Measurements from ENCODE around the gene TIE1. TPM values are rescaled to one million over a fixed set of nuclear protein-coding genes. Genes with fewer than 3 reads are reported as not detected.

TIE1 gene
- total and polyA plus RNA-seq, 2 of the 13 experiments (the other 11 are each of a cell fraction or from before 2014, with no cell fraction given): 0.58 to 0.84 TPM

DNA sequence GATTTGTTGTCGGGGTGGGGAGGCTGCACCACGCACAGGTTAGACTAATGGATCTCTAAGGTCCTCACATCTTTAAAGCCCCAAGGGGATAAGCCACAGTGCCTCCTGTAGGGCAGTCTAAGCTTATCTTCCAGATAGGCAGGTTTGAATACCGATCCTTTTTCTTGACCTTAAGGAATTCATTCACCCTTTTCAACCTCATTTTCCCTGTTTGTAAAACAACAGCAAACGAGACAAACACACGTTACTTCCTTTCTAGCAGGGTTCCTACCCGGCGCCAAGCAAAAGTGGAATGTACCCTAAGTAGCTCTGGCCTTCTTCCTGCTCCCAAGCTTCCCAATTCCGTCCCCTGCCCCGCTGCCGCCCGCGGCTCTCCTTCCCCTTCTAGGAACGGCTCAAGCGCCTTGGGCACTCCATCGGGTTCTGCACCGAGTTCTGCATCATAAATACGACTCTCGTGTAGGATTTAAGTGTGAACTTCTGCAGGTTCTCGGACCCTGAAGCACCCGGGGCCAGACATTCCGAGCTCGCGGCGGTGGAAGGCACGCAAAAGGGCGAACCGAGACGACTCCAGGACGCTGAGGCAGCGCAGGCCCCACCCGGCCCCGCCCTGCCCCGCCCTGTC lies 57.5 kb downstream of the TIE1 start (continued):
- TF ChIP-seq HDAC1 (CRISPR knock-in tag; IDR thresholded peaks at IDR 0.05): no peak
- no peak for TF ChIP-seq FOSL2 (CRISPR knock-in tag; IDR thresholded peaks at IDR 0.05)
- peak; percentile 70 for TF ChIP-seq PHF8 (CRISPR knock-in tag; IDR thresholded peaks at IDR 0.05)
- 0 out of 2 replicates have a peak, but pooled peaks have one; percentile 15 for TF ChIP-seq ETS1 (CRISPR knock-in tag; IDR thresholded peaks at IDR 0.05)
- no peak for TF ChIP-seq MTF2 (CRISPR knock-in tag; IDR thresholded peaks at IDR 0.05; ENCODE audit: borderline replicate concordance)
- TF ChIP-seq BCL6 (CRISPR knock-in tag; IDR thresholded peaks at IDR 0.05): peak; percentile 88
- 0 out of 2 replicates have a peak, but pooled peaks have one; percentile 17 for TF ChIP-seq FOXJ3 (CRISPR knock-in tag; IDR thresholded peaks at IDR 0.05; ENCODE audit: borderline replicate concordance)
- peak; percentile 53 for TF ChIP-seq STAG1 (CRISPR knock-in tag; IDR thresholded peaks at IDR 0.05)
- 0 out of 2 replicates have a peak, but pooled peaks have one; percentile 7 for TF ChIP-seq NFKB2 (CRISPR knock-in tag; IDR thresholded peaks at IDR 0.05; ENCODE audit: borderline replicate concordance)
- 0 out of 2 replicates have a peak, but pooled peaks have one; percentile 28 for TF ChIP-seq MAZ (IDR thresholded peaks at IDR 0.05; ENCODE audit: borderline replicate concordance, low read depth, low read length)
- no peak for TF ChIP-seq MAZ (CRISPR knock-in tag; IDR thresholded peaks at IDR 0.05; ENCODE audit: low read depth)
- TF ChIP-seq KLF12 (CRISPR knock-in tag; IDR thresholded peaks at IDR 0.05; ENCODE audit: borderline replicate concordance): peak; percentile 82; the same call in 1 of the 2 replicates
- TF ChIP-seq NKX3-1 (CRISPR knock-in tag; IDR thresholded peaks at IDR 0.05): peak; percentile 51
- TF ChIP-seq ZNF142 (CRISPR knock-in tag; IDR thresholded peaks at IDR 0.05): no peak
- TF ChIP-seq ZNF598 (CRISPR knock-in tag; IDR thresholded peaks at IDR 0.05; ENCODE audit: borderline replicate concordance): 0 out of 2 replicates have a peak, but pooled peaks have one; percentile 4
- TF ChIP-seq JUN (CRISPR knock-in tag; IDR thresholded peaks at IDR 0.05): 0 out of 2 replicates have a peak, but pooled peaks have one; percentile 35
- no peak; the same call in 1 of the 2 replicates for TF ChIP-seq DR1 (CRISPR knock-in tag; IDR thresholded peaks at IDR 0.05)
- no peak for TF ChIP-seq ZNF431 (CRISPR knock-in tag; IDR thresholded peaks at IDR 0.05; ENCODE audit: borderline replicate concordance, low read depth)
- TF ChIP-seq ZNF232 (CRISPR knock-in tag; IDR thresholded peaks at IDR 0.05; ENCODE audit: borderline replicate concordance): 0 out of 2 replicates have a peak, but pooled peaks have one; percentile 13
- TF ChIP-seq ZNF839 (CRISPR knock-in tag; IDR thresholded peaks at IDR 0.05; ENCODE audit: borderline replicate concordance): 0 out of 2 replicates have a peak, but pooled peaks have one; percentile 3
- peak; percentile 14 to 26; a peak in 2 of 4 replicates for TF ChIP-seq HMGXB4 (CRISPR knock-in tag; IDR thresholded peaks at IDR 0.05; ENCODE audit: borderline replicate concordance in 1 of 2, low read depth in 1 of 2)

Data from HepG2 (cell line).